COLO668 (cell line): ENCODE data around the gene PDCD2.
"Not testable (repeated sequence)": the region's sequence is repeated elsewhere in the genome, so short reads cannot be mapped to it uniquely, and the experiment has no call there.

Source experiments
- DNase-seq: peaks from one replicate; lab custom pipeline; 2025; ENCODE audit not compliant: unreplicated experiment; lab: John Stamatoyannopoulos, UW

Gene PDCD2

GRCh38 chr6:170584181-170584953 is at the start of gene PDCD2:
TSS of gene PDCD2 (minus strand) at chr6:170584637. CDS start at chr6:170584581, 56 bp downstream.
- DNase-seq: peak; percentile 91

- not testable (repeated sequence) for DNase-seq
Measured at GRCh38 chr6:170616020-170616554, 31.6 kb upstream of the PDCD2 start.

- not testable (repeated sequence) for DNase-seq
Measured at GRCh38 chr6:170612256-170612804, 27.9 kb upstream of the PDCD2 start.

- not testable (repeated sequence) for DNase-seq
Measured at GRCh38 chr6:170609225-170609624, 24.8 kb upstream of the PDCD2 start.

GRCh38 chr6:170605574-170606259 is 21.3 kb upstream of the PDCD2 start:
- no peak for DNase-seq

- DNase-seq: no peak
Measured at GRCh38 chr6:170597278-170597677, 12.8 kb upstream of the PDCD2 start.

GRCh38 chr6:170596426-170596825 is 12.0 kb upstream of the PDCD2 start:
- DNase-seq: no peak

- no peak for DNase-seq
Measured at GRCh38 chr6:170590725-170591124, 6.3 kb upstream of the PDCD2 start.

- no peak for DNase-seq
Measured at GRCh38 chr6:170584954-170585498, 589 bp upstream of the PDCD2 start.

- DNase-seq: no peak
Measured at GRCh38 chr6:170583756-170584180, 669 bp downstream of the PDCD2 start.

GRCh38 chr6:170578909-170579308 is 5.5 kb downstream of the PDCD2 start:
- no peak for DNase-seq

GRCh38 chr6:170575250-170575649 is 9.2 kb downstream of the PDCD2 start:
- DNase-seq: no peak

- no peak for DNase-seq
Measured at GRCh38 chr6:170572704-170573466, 11.6 kb downstream of the PDCD2 start.

GRCh38 chr6:170564936-170565530 is 19.4 kb downstream of the PDCD2 start:
- no peak for DNase-seq

GRCh38 chr6:170561555-170561954 is 22.9 kb downstream of the PDCD2 start:
- no peak for DNase-seq

- DNase-seq: no peak
Measured at GRCh38 chr6:170555305-170555704, 29.1 kb downstream of the PDCD2 start.

- no peak for DNase-seq
Measured at GRCh38 chr6:170554796-170555137, 29.7 kb downstream of the PDCD2 start.

- peak; percentile 95 for DNase-seq
Measured at GRCh38 chr6:170554013-170554795, 30.2 kb downstream of the PDCD2 start, which contains the start of gene TBP. TSS of gene TBP (plus strand) at chr6:170554369. CDS start at chr6:170557030, 2,661 bp downstream.

- peak; percentile 32 for DNase-seq
Measured at GRCh38 chr6:170553534-170554012, 30.9 kb downstream of the PDCD2 start.
